GM21526 (cell line): Measurements from ENCODE around the gene TLX2.
"Not testable (repeated sequence)": the region's sequence is repeated elsewhere in the genome, so short reads cannot be mapped to it uniquely, and the experiment has no call there.

ENCODE experiments used
- ATAC-seq: cut with Tn5 transposase; IDR thresholded peaks from one replicate; pipeline ENCODE4 v1.9.1; 2021; ENCODE audit warnings: moderate library complexity; ENCODE audit not compliant: unreplicated experiment, low FRiP score

Gene TLX2

DNA sequence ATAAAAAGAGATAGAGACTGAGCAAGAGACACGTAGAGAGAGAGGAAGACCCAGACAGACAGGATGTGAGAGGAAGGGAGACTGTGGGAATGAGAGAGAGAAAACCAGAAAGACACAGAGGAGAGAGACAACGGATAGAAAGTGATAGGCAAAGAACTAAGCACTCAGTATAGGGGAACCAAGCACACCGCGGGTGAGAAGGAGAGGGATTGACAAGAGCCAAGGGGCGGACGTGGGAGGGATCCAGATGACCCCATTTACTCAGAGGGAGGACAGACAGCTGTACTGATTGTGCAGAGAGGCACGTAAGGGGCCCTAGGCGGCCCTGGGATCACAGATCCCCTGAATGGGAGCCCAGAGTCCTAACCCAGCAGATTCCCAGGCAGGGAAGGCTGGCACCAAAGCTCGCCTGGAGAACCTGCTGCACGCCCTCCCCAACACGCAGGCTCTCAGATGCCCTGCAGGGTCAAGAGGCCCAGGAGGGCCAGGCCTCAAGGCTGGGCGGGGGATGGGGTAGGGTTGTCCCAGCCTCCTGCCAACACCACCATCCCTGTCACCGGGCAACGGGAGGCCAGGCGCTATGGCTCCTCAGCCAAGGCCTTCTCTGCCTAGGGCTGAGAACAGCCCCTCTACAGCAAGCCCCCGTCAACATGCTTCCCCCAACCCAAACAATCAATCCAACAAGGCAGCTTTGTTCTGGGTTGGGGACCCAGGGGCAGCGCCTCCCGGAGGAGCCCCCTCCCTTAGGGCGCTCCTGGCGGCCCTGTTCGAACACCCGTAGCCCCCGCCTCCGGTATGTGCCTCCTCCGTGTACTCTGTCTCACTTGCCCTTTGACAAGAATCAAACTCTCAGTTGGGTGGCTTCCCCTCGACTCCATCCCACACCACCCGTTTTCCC lies 38.9 kb downstream of the TLX2 start:
- ATAC-seq = no peak

DNA sequence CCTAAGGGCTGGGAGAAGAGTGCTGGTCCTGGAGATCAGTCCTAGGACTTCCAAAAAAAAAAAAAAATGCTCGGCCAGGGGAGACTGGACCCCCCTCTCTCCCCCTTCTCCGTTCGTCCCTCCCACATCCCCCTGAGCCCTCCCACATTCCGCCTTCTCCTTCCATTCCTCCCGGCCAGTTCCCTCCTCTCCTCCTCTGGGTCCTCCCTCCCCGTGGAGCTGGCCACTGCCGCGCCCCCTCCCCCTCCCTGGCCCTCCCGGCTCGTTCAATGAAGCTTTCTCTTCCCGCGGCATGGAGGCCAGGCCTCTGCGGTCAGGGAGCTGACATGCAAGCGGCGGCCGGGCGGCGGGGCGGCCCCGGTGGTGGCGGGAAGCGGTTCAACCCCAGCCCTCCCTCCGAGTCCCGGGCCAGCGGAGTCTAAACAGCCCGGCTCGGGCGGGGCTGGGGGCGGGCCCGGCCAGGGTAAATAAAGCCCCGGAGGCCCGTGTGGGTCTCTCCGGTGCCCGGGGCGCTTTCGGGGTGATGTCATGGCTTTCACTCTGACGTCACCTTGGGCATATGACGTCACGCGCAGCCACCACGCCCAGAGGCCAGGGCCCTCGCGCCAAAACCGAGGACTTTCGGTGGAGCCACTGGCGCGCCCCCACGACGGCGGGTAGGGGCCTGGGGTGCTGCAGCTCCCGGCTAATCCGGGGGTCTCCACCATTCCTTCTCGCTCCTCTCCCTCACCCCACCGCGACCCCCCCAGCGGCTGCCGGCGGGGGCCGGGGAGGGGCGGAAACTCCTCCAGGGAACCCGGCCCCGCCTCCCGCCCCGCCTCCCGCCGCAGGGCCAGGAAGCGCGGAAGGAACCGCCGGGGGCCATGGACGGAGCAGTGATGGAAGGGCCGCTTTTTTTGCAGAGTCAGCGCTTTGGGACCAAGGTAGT lies 39.9 kb downstream of the TLX2 start, which contains the start of the genes DOK1 and LOXL3:
Gene DOK1, plus strand, starts transcription at position 829 of the 928 bp plus-strand sequence. Its CDS starts 35 bp downstream, at position 864.
Gene LOXL3, minus strand, starts transcription at position 51 of the 928 bp plus-strand sequence. CDS start 1,308 bp downstream, outside the sequence.
- peak; percentile 46 for ATAC-seq

DNA sequence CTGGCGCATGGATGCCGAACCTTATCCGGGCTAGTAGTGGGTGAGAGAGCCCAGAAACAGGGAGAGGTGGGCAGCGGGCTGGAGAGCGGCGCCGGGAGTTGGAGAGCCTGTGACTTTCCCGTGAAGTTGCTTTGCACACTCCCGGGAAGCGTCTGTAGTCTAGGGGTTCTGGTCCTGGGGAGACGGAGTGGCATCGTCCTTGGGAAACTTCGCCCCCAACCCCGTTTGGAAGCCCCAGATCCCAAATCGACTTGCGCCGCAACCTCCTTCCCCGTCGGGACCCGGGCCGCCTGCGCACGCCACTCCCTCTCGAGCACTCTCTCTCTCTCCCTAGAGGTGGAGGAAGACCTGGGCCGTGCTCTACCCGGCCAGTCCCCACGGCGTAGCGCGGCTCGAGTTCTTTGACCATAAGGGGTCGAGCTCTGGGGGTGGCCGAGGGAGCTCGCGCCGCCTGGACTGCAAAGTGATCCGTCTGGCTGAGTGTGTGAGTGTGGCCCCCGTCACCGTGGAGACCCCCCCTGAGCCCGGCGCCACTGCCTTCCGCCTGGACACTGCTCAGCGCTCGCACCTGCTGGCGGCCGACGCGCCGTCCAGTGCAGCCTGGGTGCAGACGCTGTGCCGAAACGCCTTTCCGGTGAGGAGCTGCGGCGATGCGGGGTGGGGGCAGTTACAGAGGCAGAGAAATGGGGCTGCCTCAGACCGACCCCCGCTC lies 40.7 kb downstream of the TLX2 start:
- peak; percentile 37 for ATAC-seq

DNA sequence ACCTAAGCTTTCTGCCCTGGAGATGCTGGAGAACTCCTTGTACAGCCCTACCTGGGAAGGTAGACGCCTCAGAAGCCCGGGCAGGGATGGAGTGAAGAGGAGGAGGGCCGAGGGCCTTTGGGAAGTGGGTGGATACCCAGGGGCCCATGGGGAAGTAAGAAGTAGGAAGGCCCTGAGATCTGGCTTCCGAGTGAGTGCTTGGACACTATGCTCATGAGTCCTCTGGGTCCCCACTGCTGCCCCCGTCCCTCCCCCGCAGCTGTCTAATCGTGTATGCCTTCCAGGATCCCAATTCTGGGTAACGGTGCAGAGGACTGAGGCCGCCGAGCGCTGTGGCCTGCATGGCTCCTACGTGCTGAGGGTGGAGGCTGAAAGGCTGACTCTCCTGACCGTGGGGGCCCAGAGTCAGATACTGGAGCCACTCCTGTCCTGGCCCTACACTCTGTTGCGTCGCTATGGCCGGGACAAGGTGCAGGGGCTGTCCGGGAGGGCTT lies 41.4 kb downstream of the TLX2 start:
- ATAC-seq = no peak

DNA sequence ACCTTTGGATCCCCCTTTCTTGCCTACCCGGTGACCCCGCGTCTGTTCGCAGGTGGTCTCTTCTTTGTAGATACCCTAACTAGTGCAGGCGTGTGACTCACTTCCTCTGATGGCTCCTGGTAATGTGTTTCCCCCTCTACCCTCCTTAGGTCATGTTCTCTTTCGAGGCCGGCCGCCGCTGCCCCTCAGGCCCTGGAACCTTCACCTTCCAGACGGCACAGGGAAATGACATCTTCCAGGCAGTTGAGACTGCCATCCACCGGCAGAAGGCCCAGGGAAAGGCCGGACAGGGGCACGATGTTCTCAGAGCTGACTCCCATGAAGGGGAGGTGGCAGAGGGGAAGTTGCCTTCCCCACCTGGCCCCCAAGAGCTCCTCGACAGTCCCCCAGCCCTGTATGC lies 41.9 kb downstream of the TLX2 start:
- no peak for ATAC-seq

DNA sequence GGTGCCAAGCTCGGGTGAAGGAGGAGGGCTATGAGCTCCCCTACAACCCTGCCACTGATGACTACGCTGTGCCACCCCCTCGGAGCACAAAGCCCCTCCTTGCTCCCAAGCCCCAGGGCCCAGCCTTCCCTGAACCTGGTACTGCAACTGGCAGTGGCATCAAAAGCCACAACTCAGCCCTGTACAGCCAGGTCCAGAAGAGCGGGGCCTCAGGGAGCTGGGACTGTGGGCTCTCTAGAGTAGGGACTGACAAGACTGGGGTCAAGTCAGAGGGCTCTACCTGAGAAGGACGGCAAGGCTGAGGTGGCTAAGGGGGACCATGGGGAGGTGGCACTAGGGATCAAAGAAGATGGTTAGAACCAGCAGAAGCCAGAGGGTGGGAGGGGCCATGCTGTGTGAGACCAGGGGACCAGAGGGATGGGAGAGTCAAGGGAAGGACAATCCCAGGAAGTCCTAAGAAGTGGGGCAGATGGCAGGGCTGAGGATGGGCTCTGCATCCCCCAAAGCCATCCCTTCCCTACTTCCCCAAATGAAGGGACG lies 42.7 kb downstream of the TLX2 start:
- ATAC-seq = no peak

DNA sequence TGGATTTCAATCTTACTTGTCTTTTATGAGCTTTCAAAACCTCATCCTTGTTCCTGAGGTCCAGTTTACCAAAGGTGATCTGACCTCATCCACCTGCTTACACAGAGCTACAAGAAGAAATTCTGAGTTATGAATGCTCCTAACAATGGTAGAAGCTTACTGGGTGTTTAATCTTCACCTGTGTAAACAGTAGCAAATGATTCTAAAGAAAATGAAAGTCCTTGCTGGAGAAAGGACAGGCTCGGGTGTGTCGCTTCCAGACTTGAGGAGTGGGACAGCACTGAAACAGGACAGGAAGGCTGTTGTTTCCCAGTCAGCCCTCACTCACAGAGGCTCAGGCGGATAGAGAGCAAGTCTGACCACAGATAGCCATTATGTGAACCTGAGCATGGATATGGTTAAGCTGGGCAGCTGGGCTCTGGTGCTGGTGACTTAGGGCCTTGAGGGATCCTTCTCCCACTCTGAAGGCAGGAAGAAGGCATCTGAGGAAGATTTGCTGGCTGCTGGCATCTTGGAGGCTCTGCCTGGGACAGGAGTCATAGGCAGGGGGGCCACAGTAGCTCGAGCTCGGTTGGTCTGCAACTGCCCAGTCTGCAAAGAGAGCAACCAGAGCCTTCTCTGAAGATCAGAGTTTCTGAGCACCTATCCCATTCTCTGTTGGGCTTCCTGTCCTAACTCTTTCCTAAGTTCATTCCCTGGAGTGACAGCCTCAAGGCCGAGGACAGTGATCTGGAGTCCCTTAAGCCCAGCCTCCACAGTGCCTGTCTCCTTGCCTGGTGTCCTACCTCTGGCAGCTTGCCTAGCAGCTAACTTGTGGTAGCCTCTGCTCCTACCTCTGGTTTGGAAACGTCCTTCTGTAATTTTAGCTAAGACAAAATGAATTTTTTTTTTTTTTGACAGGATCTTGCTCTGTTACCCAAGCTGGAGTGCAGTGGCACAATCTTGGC lies 44.3 kb downstream of the TLX2 start:
- no peak for ATAC-seq

DNA sequence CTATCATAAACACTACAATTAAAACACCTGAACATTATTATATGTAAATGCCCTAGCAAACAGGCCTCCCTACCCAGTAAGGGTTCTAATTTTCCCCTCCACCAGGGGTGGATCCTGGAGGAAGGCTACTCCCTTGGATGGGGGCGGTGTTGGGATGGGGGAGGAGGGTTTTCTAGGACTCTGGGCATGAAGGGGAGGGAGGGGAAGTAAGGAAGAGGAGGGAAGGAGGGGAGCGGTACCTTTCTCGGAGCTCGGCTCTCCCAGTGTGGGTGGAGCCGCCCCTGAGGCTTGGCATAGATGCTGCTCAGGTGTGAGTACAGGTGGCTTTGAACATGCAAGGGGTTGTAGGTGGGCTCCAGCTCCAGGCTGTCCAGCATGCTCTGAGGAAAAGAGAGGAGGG lies 45.7 kb downstream of the TLX2 start:
- no peak for ATAC-seq

DNA sequence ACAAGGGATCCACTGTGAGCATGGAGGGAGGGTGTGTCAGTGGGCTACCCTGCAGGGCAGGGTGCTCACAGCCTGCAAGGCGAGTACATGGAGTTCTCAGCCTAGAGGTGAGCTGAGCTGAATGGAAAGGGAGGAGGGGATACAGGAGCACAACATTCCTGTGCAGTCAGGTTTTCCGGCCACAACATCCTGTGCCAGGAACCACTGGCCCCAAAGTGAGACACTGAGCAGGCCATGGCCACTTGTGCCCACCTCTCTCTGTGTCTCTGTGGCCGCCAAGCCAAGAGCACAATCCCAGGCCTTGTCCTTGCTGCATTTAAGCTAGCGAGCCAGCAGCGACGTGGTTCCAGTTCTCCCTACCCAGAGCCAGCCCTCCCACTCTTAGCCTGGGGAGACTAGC lies 46.3 kb downstream of the TLX2 start:
- no peak for ATAC-seq

DNA sequence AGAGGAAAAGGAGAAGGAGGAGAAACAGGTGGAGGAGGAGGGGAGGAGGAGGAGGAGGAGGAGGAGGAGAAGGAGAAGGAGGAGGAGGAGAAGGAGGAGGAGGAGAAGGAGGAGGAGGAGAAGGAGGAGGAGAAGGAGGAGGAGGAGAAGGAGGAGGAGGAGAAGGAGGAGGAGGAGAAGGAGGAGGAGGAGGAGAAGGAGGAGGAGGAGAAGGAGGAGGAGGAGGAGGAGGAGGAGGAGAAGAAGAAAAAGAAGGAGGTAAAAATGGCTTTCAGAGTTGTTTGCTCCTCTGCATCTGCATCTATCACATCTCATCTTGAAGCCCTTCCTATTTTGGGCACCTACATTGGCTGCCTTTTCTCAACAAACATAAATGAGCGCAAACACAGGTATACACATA lies 46.8 kb downstream of the TLX2 start:
- not testable (repeated sequence) for ATAC-seq

DNA sequence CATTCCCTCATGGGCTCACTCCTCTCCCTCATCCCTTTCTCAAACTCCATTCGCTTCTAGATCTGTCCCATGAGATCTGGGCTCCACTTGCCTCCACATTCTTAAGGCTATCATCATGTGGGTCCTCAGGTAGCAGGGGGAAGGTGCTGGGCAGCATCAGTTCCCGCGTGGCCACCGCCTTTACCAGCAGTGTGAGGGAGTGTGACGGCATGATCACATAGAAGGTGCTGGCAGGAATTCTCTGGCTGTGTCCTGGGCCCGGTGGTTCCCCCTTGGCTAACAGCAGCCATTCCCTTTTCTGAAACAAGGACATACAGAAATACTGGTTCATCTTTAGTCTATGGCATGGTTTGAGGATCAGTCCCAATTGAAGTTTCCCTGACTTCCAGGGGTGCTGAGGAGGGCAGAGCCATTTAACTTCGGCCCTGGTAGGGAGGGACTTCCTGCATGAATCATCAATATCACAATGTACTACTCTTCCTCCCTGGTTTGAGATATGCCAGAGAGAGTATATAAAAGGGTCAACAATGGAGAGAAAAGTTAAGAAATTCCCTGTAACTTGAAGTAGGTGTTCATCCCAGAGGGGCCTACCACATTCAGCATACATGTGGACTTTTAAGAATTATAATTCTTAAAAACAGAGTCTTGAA lies 48.0 kb downstream of the TLX2 start:
- no peak for ATAC-seq

DNA sequence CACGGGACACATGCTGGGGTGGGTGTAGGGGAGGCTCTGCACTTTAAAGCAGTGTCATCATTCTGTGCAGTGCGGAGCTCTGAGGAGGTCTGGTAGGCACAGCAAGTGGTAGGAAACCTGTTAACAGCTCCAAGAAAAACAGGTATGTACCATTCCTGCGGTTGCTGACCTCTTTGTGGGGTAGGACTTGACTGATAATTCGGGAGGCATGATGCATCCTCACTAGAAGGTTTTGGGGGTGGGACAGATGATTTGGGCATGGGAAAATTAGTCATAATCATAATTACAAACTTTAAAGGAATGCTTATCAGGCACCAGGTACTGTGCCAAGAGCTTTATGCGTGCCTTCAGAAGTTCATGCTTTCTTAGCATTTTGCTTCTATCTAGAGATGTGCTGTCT lies 50.0 kb downstream of the TLX2 start:
- ATAC-seq = no peak

DNA sequence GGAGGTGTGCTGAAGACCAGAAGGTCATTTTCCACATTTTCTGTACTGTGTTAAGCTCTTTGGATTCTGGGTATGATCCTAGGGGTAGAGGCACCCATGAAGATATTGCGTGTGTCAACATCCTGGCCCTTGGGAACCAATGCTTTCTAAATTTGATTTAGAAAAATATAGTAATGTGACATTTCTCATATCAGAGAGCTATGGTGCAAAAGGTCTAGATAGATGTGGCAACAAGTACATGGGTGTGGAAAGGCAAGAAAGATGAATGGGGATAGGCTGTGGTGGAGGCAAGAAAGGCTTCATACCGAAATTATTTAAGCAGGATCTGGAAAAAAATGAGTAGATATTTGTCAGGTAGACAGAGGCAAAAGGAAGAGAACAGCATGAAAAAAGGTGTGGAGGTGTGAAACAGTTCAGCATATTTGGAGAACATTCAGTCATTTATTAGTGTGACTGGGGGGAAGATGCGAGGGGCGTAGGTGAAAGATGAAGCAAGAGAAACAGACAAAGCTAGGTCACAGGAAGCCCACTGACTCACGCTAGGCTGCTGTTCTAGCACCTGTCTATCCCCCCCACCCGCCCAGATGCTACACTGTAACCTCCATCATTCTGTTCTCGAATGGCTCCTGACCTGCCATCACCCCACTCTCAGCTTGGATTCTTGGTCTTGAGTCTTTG lies 52.0 kb downstream of the TLX2 start:
- no peak for ATAC-seq

DNA sequence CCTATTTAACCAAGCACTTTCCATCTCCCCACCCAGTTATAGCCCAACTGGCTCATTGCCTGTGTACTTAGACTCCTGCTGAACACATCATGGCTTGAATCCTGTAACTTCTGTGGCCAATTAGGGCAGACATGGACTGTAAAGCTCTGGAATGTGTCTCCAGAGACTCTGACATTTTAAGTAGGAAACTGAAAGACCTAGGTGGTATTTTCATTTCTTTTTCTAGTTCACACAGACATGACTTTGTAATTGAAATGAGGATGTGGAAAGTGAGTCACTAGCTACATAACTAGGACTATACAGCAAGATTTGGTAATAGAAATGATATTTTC lies 52.5 kb downstream of the TLX2 start:
- no peak for ATAC-seq
